GM08714 (cell line): ENCODE measurements around the gene FAM83F.

Source experiments
- H3K4me3 ChIP-seq: fragments of 200-500 bp; sonication (Bioruptor generic); 2 replicates; pipeline ENCODE4 v1.5.1; 2014; ENCODE audit warnings: mild to moderate bottlenecking, low read length, inconsistent platforms
- ZNF274 ChIP-seq: IDR thresholded peaks from 2 replicates; pipeline ENCODE4 v1.6.1; 2012; ENCODE audit warnings: mild to moderate bottlenecking, low read depth, low read length

Gene FAM83F

DNA sequence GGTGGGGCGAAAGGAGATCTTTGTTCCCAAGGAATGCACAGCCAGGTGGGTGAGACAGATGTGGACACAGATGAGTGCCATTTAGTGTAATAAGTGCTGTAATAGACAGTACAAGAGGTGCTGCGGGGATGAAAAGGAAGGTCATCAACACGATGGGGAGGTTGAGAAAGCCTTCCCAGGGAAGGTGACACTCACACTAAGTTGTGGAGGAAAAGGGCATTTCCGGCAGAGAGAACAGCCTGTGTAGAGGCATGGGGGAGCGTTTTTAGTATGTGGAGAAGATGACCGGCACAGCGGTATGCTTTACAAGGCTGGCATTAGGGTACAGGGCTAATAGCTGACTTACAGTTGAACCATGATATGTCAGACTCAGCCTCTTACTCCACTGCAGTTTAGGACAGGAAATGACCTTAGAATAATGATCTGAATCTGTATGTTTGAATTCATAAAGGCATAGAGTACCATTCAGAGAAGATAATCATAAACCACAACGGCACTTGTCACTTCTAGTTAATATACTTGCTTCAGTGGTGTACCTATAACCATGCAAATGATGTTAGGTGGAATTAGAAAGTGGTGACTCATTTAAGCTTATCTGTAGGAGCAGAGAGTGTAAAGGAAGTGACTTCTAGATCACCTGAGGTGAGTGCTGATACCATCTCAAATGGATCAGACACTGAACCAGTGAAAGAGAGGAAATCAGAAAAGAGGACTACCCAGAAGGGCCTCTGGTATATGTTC is 60.6 kb downstream of the FAM83F start:
- TF ChIP-seq ZNF274: no peak
- peak overlapping the region; percentile 39; the same call in 1 of the 2 replicates for H3K4me3 ChIP-seq

DNA sequence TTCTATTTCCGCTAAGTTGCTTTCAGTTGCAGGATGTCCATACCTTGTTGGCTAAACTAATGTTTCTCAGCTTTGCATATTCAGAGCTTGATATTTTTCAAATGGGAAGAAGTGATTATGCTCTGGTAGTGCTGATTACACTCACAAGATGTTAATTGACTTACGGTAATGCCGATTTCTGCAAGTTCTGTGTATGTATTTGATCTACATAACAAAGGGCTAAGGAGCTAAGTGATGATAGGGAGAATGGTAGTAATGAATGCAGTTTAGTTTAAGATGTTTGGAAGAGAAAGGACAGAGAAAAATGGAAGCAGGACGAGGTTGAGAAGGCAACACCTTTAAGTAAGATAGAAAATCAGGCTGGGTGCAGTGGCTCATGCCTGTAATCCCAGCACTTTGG is 61.4 kb downstream of the FAM83F start:
- H3K4me3 ChIP-seq: no peak overlapping the region
- no peak for TF ChIP-seq ZNF274

DNA sequence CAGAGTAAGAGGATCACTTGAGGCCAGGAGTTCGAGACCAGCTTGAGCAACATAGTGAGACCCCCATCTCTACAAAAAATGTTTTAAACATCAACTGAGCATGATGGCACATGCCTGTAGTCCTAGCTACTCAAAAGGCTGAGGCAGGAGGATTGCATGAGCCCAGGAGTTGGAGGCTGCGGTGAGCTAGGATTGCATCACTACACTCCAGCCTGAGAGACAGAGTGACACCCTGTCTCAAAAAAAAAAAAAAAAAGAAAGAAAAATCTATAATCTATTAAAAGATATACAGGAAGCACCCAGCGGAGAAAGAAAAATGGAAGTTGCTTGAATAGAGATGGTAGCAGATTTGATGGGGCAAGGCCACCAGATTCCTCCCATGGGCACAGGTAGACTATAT is 61.8 kb downstream of the FAM83F start:
- H3K4me3 ChIP-seq: no peak overlapping the region
- no peak for TF ChIP-seq ZNF274

DNA sequence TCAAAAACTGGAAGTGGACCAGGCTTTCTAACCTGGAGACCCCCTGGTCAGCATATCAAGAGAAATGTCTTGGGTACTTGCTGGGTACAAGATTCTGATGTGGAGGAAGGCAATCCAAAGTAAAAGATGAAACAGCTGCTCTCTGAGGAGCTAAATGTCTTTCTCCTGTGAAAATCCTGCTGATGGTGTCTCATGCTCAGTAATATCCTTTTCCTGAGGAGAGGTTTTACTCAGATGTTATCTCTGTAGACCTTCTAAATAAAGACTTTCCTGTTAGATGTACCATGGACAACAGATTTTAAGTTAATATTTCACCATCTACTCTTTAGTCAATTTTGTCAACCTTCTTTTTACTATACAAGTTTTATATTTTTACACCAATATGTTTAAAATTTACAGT is 62.9 kb downstream of the FAM83F start:
- H3K4me3 ChIP-seq: no peak overlapping the region
- TF ChIP-seq ZNF274: no peak

DNA sequence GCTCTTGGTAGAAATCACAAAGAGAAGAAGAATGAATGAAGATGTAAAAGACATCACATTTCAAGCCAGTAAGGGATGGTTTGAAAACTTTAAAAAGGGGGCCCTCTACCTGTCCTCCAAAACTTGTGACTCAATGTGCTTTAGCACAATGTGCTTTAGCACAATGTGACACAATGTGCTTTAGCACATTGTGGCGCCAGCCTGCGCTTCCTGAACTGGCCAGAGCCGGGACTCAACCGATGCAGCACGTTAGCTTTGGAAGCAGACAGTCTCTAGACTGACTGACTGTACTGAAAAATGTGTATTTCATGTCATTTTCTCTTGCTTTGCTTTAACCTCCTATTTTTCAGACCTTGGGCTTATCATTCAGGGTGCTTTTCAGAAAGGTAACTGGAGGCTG is 63.5 kb downstream of the FAM83F start:
- no peak overlapping the region for H3K4me3 ChIP-seq
- TF ChIP-seq ZNF274: no peak

DNA sequence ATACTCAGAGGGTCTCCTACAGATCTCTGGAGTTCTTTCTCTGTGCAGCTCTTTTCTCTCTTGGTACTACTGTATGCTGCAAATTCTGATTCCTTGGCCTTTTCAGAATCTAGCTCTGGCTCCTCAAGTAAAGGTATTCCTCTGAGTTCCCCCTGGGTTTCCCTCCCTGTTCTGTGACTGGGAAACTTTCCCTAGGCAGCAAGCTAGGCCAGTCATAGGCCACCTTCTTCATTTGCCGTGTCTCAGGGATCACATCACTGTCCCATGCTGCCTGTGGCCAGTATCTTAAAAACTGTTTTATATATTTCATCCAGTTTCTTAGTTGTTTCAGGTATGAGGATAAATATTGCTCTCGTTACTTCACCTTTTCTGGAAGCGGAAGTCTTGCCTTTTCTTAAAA is 71.2 kb downstream of the FAM83F start:
- H3K4me3 ChIP-seq: no peak overlapping the region
- TF ChIP-seq ZNF274: no peak

DNA sequence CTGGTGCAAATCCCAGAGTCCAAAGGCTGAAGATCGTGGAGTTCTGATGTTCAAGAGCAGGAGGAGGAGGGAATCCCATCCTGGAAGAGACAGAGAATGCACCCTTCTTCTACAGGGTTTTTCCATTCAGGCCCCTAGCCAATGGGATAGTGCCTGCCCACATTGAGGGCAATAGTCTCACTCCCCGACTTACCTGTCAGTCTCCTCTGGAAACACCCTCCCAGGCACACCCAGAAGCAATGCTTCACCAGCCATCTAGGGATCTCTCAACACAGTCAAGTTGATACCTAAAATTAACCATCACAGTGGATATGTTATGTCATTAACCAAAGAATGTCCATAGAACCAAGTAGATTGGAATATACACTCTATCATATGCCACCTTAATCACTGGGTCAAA is 72.9 kb downstream of the FAM83F start:
- no peak overlapping the region for H3K4me3 ChIP-seq

DNA sequence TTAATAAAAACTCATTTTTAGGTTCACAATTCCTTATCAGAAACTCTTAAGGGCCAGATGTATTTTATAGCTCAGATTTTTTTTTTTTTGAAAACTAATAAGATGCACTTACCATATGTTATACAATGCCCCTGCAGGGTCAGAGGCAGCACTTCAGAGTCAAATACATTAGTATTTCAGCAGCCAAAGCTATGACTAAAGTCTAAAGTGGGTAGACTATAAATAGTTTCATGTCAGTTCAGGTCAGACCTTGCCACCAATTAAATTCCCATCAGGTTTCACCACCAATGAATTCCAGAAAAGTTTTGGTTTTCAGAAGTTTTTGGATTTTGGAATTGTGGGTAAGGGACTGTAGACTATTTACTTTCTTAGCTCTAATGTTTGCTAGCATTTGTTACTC is 75.9 kb downstream of the FAM83F start:
- no peak for TF ChIP-seq ZNF274
- H3K4me3 ChIP-seq: no peak overlapping the region

More for the DNA sequence above, 72.9 kb downstream of the FAM83F start:
- no peak for TF ChIP-seq ZNF274

DNA sequence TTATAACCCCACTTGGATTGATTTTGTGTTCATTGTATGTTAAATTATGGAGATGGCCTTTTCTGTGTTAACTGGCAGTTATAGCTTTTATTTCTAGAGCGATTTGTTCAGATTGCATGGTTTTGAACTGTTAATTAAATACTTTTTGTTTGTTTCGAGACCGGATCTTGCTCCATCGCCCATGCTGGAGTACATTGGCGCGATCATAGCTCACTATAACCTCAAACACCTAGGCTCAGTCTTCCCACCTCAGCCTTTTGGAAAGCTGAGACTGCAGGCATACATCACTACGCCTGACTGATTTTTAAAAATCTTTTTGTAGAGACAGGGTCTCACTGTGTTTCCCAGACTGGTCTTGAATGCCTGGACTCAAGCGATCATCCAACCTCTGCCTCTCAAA is 77.0 kb downstream of the FAM83F start:
- no peak for TF ChIP-seq ZNF274
- no peak overlapping the region for H3K4me3 ChIP-seq

DNA sequence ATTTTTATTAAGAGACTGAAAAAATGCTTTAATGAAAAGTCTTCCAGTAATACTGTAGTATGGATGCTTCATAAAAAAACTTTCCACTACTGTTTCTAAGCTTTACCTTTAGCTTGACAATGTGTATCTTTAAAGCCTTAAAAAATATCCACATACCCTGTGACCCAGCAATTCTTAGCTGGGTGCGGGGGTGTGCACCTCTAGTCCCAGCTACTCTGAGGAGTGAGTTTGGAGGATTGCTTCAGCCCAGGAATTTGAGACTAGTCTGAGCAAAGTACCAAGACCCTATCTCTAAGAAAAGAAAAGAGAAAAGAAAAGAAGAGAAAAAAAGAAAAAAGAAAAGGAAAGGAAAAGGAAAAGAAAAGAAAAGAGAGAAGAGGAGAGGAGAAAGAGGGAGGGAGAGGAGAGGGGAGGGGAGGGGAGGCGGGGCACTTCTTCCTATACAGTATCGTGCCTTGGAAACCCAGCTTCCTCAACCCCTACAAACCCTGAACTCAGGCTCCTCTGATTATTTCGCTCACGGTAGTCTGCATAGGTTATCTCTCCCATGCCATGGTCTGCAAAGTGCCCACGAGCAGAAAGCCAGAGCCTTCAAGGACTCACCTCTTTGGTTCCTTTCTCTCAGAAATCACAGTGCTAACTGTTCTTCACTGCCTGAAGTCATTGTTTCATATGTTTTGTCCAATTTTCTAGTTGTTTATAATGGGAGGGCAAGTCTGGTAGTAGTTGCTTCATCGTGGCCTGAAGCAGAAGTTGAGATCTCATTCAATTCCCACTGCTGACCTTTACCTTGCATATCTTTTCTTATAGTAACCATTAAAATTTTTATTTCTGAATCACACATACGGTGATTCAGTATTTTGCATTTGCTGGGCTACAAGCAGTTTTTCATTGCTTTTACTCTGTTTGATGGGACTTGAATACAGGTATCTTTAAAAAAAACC is 82.2 kb downstream of the FAM83F start:
- TF ChIP-seq ZNF274: no peak
- no peak overlapping the region for H3K4me3 ChIP-seq

DNA sequence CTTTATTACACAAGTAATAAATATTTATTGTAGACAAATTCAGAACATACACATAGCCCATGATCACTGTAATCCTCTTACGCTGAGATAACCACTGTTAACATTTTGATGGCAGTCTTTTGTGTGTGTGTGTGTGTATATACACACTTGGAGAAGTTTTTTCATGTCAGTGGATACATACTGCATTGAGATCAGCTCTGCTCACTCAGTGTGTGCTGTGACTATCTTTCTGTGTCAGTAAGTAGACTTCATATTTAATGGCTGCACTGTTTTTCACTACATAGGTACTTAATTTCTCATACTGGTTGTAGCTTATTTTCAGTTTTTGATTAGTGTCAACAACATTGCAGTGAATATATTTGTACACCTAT is 82.9 kb downstream of the FAM83F start:
- H3K4me3 ChIP-seq: no peak overlapping the region
- TF ChIP-seq ZNF274: no peak

DNA sequence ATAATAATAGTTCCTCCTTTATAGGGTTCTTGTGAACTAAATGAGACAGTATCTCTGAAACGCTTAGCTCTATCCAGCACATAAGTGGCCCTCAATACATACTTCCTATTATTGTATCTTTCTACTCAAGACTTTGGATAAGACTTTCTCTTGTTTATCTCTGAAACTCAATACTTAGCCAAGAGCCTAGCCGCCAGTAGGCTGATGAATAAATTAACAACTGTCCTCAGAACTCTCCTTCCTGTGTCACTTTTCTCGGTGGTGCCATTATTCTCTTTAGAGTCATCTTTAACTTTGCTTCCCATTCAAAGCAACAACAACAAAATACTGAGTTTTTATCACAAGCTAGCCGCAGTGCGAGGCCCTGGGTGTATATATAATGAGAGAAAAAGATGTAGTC is 86.9 kb downstream of the FAM83F start:
- TF ChIP-seq ZNF274: no peak
- no peak overlapping the region for H3K4me3 ChIP-seq

DNA sequence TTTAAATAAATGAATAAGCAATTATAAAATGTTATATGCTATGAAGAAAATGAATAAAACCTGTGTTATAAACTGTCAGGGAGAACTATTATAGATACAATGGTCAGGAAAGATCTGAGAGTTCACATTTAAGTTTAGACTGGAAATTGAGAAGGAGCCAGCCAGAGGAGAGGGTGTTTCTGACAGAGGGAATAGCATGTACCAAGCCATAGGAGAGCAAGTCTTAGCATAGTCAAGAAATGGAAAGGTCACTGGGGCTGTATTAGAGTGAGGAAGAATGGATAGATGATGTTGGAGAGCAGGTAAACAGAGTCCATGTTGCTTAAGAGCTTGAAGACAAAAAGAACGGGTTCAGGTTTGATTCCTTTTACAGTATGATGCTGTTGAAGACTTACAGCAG is 87.4 kb downstream of the FAM83F start:
- no peak overlapping the region for H3K4me3 ChIP-seq
- TF ChIP-seq ZNF274: no peak

DNA sequence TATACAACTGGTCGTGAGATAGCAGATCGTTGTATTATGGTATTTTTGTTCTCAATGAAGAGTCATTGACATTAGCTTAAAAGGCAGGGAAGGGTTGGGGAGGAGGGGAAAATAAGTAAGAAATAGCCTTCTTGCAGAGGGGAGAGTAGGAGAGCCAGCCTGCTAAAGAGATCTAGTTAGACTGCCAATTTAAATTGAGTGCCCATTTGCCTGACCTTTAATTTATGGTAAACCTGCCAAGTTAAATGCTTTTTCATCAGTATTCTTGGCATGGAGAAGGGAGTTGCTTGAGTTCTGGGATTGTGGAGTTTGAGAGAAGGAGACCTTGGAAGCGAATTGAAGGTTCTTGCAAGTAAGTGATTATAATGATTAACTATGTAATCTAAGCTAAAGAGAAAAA is 89.0 kb downstream of the FAM83F start:
- TF ChIP-seq ZNF274: no peak
- H3K4me3 ChIP-seq: no peak overlapping the region

DNA sequence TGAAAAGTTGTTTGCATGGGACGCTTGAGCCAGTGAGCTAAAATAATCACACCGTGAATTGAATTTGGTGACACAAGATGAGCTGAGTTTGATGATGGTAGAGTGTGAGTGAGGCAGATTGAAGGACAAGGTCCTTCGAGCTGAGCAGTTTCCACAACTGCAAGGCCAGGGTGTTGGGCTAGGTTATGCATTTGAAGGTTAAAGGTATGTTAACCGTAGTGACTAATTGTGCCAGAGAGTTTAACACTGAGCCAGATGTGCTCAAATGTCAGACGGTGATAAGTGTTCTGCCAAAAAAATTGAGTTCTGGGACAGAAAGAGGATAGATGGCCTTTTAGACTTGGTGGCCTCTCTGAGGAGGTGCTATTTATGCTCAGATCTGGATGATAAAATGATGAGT is 89.5 kb downstream of the FAM83F start:
- no peak for TF ChIP-seq ZNF274
- H3K4me3 ChIP-seq: no peak overlapping the region

DNA sequence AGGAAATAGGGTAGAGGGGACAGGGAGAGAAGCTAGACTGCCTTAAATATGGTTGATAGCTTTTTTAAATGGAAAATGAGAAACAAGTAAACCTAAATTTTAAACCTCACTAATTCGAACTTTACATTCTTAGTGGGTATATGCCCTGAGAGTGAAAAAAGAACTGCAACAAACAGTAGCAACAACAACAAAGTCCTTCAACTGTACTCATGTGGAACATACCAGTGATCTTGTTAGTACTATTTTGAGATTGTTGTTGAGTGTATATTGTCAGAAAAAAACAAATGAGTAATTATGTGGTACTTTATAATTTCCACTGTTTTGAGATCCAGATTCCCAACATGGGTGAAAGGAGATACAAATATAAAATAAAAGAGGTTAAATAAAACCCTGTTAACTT is 94.1 kb downstream of the FAM83F start:
- TF ChIP-seq ZNF274: no peak
- H3K4me3 ChIP-seq: no peak overlapping the region
